K562 (cell line): ENCODE measurements around the gene POLL. TPM values are rescaled to one million over a fixed set of nuclear protein-coding genes. Genes with fewer than 3 reads are reported as not detected.

Experiments
- ATAC-seq: fragments of 200-7000 bp; cut with Tn5 transposase; 3 replicates; pipeline ENCODE4 v1.9.1; 2020; ENCODE audit warnings: moderate library complexity
- BruUV-seq: library from RNA; stranded (reverse); fragments of 400-500 nt; replicated peaks from 2 replicates; lab custom pipeline; 2021; lab: Mats Ljungman, UMichigan
- CTCF ChIA-PET: fragments of 300-600 bp; formaldehyde crosslinking; extraction: SDS; loops from one replicate; lab custom pipeline; 2021; ENCODE audit warnings: low intra/inter-chr PET ratio; lab: Yijun Ruan, JAX
- POLR2A ChIA-PET: fragments of 300-600, 350-650 bp; sonication (Branson Sonifier 250); formaldehyde crosslinking; extraction: SDS; loops from one replicate; lab custom pipeline; 2021; ENCODE audit warnings: antibody characterized with exemption, inconsistent platforms; lab: Yijun Ruan, JAX
- DNase-seq, 4 experiments: peaks; one replicate each; pipeline versions ENCODE4 v3.0.0 to v3.0.0-alpha.2; 2011 to 2018; ENCODE audit warnings: low spot score in 3 of 4, mixed read lengths in 3 of 4; ENCODE audit errors: extremely low read depth in 1 of 4
- FAIRE-seq: peaks from 2 replicates; lab custom pipeline; 2011; peaks lifted over from hg19 to GRCh38; lab: Jason Lieb, UNC
- H2AFZ ChIP-seq: 2 replicates; pipeline ENCODE4 v1.6.0; 2011; ENCODE audit warnings: low read depth, low read length, control low read depth, inconsistent platforms
- H3K27ac ChIP-seq: fragments of 200-600 bp; 3 replicates; pipeline ENCODE4 v1.8.0; 2011; ENCODE audit warnings: low read depth, mild to moderate bottlenecking, control low read depth, inconsistent platforms, low read length, moderate library complexity, mixed read lengths; ENCODE audit errors: extremely low read depth
- H3K27me3 ChIP-seq, 2 experiments: fragments of 300-600 bp in 1 of 2; 2 replicates in 1 of 2; 3 replicates in 1 of 2; pipeline versions ENCODE4 v1.6.0 to v1.8.0; 2011; ENCODE audit warnings: inconsistent platforms in 2 of 2, low read length in 2 of 2, mild to moderate bottlenecking in 1 of 2, mixed read lengths in 1 of 2, moderate library complexity in 1 of 2; ENCODE audit not compliant: control insufficient read depth in 2 of 2, insufficient read depth in 2 of 2
- H3K36me3 ChIP-seq: fragments of 300-600 bp; 3 replicates; pipeline ENCODE4 v1.8.0; 2011; ENCODE audit warnings: mild to moderate bottlenecking, low read length, inconsistent platforms; ENCODE audit not compliant: control insufficient read depth, insufficient read depth
- H3K4me1 ChIP-seq, 2 experiments: fragments of 200-600 bp in 1 of 2; replicated peaks in 1 of 2; 2 replicates in 1 of 2; 3 replicates in 1 of 2; pipeline versions ENCODE4 v1.5.1 to v1.8.0; 2011; ENCODE audit warnings: inconsistent platforms in 2 of 2, low read length in 2 of 2, mild to moderate bottlenecking in 1 of 2, mixed read lengths in 1 of 2, moderate library complexity in 1 of 2; ENCODE audit not compliant: control insufficient read depth in 2 of 2, insufficient read depth in 2 of 2
- H3K4me2 ChIP-seq: 2 replicates; pipeline ENCODE4 v1.6.1; 2011; ENCODE audit warnings: low read length, control low read depth, inconsistent platforms, mixed read lengths; ENCODE audit not compliant: insufficient read depth
- H3K4me3 ChIP-seq: fragments of 200-600 bp; sonication (generic), shearing (Covaris generic); 2 replicates; pipeline ENCODE4 v1.5.1; 2016; ENCODE audit warnings: control low read depth, inconsistent platforms
- H3K79me2 ChIP-seq: fragments of 200-600 bp; 3 replicates; pipeline ENCODE4 v1.8.0; 2011; ENCODE audit warnings: low read length, inconsistent platforms; ENCODE audit not compliant: control insufficient read depth, insufficient read depth
- H3K9ac ChIP-seq, 2 experiments: 2 replicates each; pipeline versions ENCODE4 v1.6.0 to v1.6.1; 2011; ENCODE audit warnings: low read depth in 2 of 2, low read length in 2 of 2, control low read depth in 1 of 2, inconsistent platforms in 1 of 2, mild to moderate bottlenecking in 1 of 2, mixed read lengths in 1 of 2; ENCODE audit not compliant: insufficient read depth in 1 of 2
- H3K9me1 ChIP-seq: one replicate; pipeline ENCODE4 v1.6.0; 2011; ENCODE audit warnings: inconsistent platforms, mild to moderate bottlenecking, low read length, moderate library complexity; ENCODE audit not compliant: control insufficient read depth, insufficient read depth
- H3K9me3 ChIP-seq: replicated peaks from 2 replicates; pipeline ENCODE4 v1.5.1; 2011; ENCODE audit warnings: low read depth, low read length, inconsistent platforms; ENCODE audit not compliant: control insufficient read depth, insufficient read depth
- H4K20me1 ChIP-seq: replicated peaks from 2 replicates; pipeline ENCODE4 v1.6.1; 2011; ENCODE audit warnings: low read length, inconsistent platforms, mixed read lengths; ENCODE audit not compliant: control insufficient read depth, insufficient read depth
- DIDO1 ChIP-seq: fragments of 450-650 bp; IDR thresholded peaks from 2 replicates; pipeline ENCODE4 v1.6.1; 2016; ENCODE audit warnings: low read depth, missing biosample characterization, missing genetic modification characterization
- FOXM1 ChIP-seq, 2 experiments: fragments of 450-650 bp in 1 of 2; sonication (generic) in 1 of 2; formaldehyde crosslinking in 1 of 2; IDR thresholded peaks; 2 replicates each; pipeline versions ENCODE4 v1.6.1 to v1.9.0; 2017 to 2022; ENCODE audit warnings: low read depth in 2 of 2, mild to moderate bottlenecking in 2 of 2, missing genetic modification reagents in 1 of 2, moderate library complexity in 1 of 2
- GABPA ChIP-seq: fragments of 200-800 bp; sonication (Bioruptor generic); conservative IDR thresholded peaks from 2 replicates; pipeline ENCODE4 v1.6.1; 2016; ENCODE audit warnings: low read depth, missing genetic modification characterization, missing compliant biosample characterization
- KAT8 ChIP-seq: fragments of 450-650 bp; IDR thresholded peaks from 2 replicates; pipeline ENCODE4 v1.6.1; 2016; ENCODE audit warnings: low read depth, mild to moderate bottlenecking
- NR2C2 ChIP-seq, 2 experiments: fragments of 200-800 bp in 1 of 2; sonication (Bioruptor generic) in 1 of 2; sonication (generic) in 1 of 2; formaldehyde crosslinking in 1 of 2; IDR thresholded peaks; 2 replicates each; pipeline versions ENCODE4 v1.6.1 to v1.8.0; 2016 to 2022; ENCODE audit warnings: mild to moderate bottlenecking in 1 of 2, missing compliant biosample characterization in 1 of 2, missing genetic modification characterization in 1 of 2, missing genetic modification reagents in 1 of 2
- RBFOX2 ChIP-seq: fragments of 200-400 bp; formaldehyde crosslinking; IDR thresholded peaks from 2 replicates; pipeline ENCODE4 v1.6.1; 2017; ENCODE audit warnings: low read depth, mild to moderate bottlenecking, low read length, moderate library complexity
- TCF7 ChIP-seq: sonication (generic); IDR thresholded peaks from 2 replicates; pipeline ENCODE4 v1.6.1; 2016; ENCODE audit warnings: antibody characterized with exemption, borderline replicate concordance
- ZFX ChIP-seq: sonication (generic); formaldehyde crosslinking; IDR thresholded peaks from 2 replicates; pipeline ENCODE4 v1.8.0; 2022; ENCODE audit warnings: mild to moderate bottlenecking, missing genetic modification reagents, moderate library complexity
- ZNF175 ChIP-seq: fragments of 200-800 bp; sonication (Bioruptor generic); IDR thresholded peaks from 2 replicates; pipeline ENCODE4 v1.6.1; 2016; ENCODE audit warnings: low read depth, mild to moderate bottlenecking, missing genetic modification characterization, missing compliant biosample characterization
- WGBS: fragments of 100-300 bp; shearing (Covaris generic); methylation state at CpG from one replicate; pipeline ENCODE4 v1.1.6; 2016; ENCODE audit warnings: low coverage, mixed read lengths; ENCODE audit not compliant: insufficient coverage; ENCODE audit errors: missing lambda C conversion rate; 5-methylcytosine and 5-hydroxymethylcytosine counted together
- in situ Hi-C: fragments of 300-500 bp; cut with MboI; formaldehyde crosslinking; loops from 4 replicates; pipeline ENCODE4 v1.15.0; 2018; ENCODE audit warnings: inconsistent platforms, mixed read lengths
- intact Hi-C: fragments of 100-400 bp; cut with micrococcal nuclease; formaldehyde crosslinking; loops from 2 replicates; pipeline ENCODE4 v1.14.2; 2022
- polyA plus RNA-seq, 8 experiments: library from polyadenylated mRNA; depleted of rRNA in 4 of 8; stranded (reverse) in 5 of 8; unstranded in 3 of 8; fragments of >200 nt; fragmentation: Nextera tagmentation in 2 of 8; fragmentation: Illumina TruSeq in 1 of 8; extraction: Ambion mirVana in 2 of 8; extraction: Trizol in 1 of 8; gene quantifications; 2 replicates each; pipeline versions ENCODE4 v1.2.1 to v1.2.3, GENCODE V29; 2011 to 2014; ENCODE audit warnings: inconsistent platforms in 1 of 8, missing spikeins in 1 of 8
- total RNA-seq, 7 experiments: library from RNA; depleted of rRNA in 6 of 7; stranded (reverse); fragments of >200 nt in 6 of 7; fragmentation: Illumina TruSeq in 2 of 7; extraction: Trizol in 2 of 7; gene quantifications; 2 replicates each; pipeline versions ENCODE4 v1.2.1 to v1.2.3, GENCODE V29; 2011 to 2021; ENCODE audit warnings: low replicate concordance in 1 of 7
- TF ChIP-seq, protein P1 (sequence below): sonication (generic); formaldehyde crosslinking; IDR thresholded peaks from 2 replicates; pipeline ENCODE4 v1.8.1; 2023; ENCODE audit warnings: mild to moderate bottlenecking, missing genetic modification reagents
- TF ChIP-seq, protein P2 (sequence below): fragments of 450-650 bp; IDR thresholded peaks from 2 replicates; pipeline ENCODE4 v1.6.1; 2017; ENCODE audit warnings: antibody characterized with exemption
- TF ChIP-seq, protein P3 (sequence below): fragments of 450-650 bp; formaldehyde crosslinking; IDR thresholded peaks from 2 replicates; pipeline ENCODE4 v1.4.0; 2020; ENCODE audit warnings: mild to moderate bottlenecking

The POLL gene
- total and polyA plus RNA-seq, 9 of the 15 experiments (the other 6 are each of a cell fraction or from before 2014, with no cell fraction given): 1.2 to 18.7 (median 10.9) TPM

DNA sequence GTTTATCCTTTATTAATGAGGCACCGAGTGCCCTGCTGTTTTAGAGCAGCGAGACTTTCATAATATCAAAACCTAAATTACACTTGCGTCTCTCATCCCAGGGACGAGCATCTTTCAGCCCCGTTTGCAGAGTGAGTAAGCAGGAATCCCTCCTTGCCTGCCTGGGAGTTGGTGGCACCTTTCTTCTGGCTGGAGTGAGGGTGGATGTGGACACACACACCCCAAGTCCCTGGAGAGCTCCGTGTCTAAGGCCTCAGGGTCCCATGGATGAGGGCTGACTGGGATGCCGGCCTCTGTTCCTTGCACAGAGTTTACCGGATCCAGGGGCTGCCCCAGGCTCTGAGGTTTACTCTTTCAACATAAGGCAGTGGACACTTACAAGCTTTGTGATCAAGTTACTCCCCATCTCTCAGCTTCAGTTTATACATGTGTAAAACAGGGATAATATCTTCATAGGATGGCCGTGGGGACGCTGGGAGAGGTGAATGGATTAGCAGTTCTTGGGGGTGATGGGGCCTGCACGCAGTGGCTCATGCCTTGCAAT lies 24.5 kb downstream of the POLL start:
- ATAC-seq: no peak
- Histone ChIP-seq H3K9ac (no peak overlapping the region), H3K4me1 (peaks cover 9 to 25% of the 10 kb centered on the region in 2 experiments; a peak in 4 of 5 replicates), H3K27ac (no peak overlapping the region), H3K36me3 (no peaks in the 10 kb centered on the region), H3K79me2 (no peaks in the 10 kb centered on the region), H3K4me2 (no peak overlapping the region), H3K27me3 (no peaks in the 10 kb centered on the region), H3K9me1 (no peaks in the 10 kb centered on the region), H3K4me3 (no peak overlapping the region), H4K20me1 (no peaks in the 10 kb centered on the region), H2AFZ (no peak overlapping the region), H3K9me3 (no peaks in the 10 kb centered on the region)
- no TSS peak for BruUV-seq
- intact Hi-C loops (no loop called here), in situ Hi-C loops (no loop called here)
- CTCF ChIA-PET: no interaction called here
- POLR2A ChIA-PET: interaction anchor here (0.5 to 0.6 kb wide), 3 partner anchors 35 to 255 kb away, joined by 3 read pairs; no protein-coding TSS in a partner anchor
- WGBS: 27% methylated on average over 9 of the region's 11 CpGs
- no peak for FAIRE-seq
- DNase-seq: no peak
- TF ChIP-seq KAT8 (no peak), TCF7 (no peak), FOXM1 (IDR thresholded peaks at IDR 0.05; ENCODE audit: low read depth) (no peak), FOXM1 (CRISPR knock-in tag; IDR thresholded peaks at IDR 0.05; ENCODE audit: low read depth) (no peak), NR2C2 (CRISPR knock-in tag; IDR thresholded peaks at IDR 0.05) (no peak), NR2C2 (tag; IDR thresholded peaks at IDR 0.05) (no peak), DIDO1 (tag) (no peak), ZNF175 (CRISPR knock-in tag) (no peak), RBFOX2 (no peak), GABPA (tag) (no peak), ZFX (no peak)
- TF ChIP-seq, protein P1, sequence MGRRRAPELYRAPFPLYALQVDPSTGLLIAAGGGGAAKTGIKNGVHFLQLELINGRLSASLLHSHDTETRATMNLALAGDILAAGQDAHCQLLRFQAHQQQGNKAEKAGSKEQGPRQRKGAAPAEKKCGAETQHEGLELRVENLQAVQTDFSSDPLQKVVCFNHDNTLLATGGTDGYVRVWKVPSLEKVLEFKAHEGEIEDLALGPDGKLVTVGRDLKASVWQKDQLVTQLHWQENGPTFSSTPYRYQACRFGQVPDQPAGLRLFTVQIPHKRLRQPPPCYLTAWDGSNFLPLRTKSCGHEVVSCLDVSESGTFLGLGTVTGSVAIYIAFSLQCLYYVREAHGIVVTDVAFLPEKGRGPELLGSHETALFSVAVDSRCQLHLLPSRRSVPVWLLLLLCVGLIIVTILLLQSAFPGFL (CRISPR knock-in tag): no peak
- TF ChIP-seq, protein P2, sequence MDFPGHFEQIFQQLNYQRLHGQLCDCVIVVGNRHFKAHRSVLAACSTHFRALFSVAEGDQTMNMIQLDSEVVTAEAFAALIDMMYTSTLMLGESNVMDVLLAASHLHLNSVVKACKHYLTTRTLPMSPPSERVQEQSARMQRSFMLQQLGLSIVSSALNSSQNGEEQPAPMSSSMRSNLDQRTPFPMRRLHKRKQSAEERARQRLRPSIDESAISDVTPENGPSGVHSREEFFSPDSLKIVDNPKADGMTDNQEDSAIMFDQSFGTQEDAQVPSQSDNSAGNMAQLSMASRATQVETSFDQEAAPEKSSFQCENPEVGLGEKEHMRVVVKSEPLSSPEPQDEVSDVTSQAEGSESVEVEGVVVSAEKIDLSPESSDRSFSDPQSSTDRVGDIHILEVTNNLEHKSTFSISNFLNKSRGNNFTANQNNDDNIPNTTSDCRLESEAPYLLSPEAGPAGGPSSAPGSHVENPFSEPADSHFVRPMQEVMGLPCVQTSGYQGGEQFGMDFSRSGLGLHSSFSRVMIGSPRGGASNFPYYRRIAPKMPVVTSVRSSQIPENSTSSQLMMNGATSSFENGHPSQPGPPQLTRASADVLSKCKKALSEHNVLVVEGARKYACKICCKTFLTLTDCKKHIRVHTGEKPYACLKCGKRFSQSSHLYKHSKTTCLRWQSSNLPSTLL: no peak
- TF ChIP-seq, protein P3, sequence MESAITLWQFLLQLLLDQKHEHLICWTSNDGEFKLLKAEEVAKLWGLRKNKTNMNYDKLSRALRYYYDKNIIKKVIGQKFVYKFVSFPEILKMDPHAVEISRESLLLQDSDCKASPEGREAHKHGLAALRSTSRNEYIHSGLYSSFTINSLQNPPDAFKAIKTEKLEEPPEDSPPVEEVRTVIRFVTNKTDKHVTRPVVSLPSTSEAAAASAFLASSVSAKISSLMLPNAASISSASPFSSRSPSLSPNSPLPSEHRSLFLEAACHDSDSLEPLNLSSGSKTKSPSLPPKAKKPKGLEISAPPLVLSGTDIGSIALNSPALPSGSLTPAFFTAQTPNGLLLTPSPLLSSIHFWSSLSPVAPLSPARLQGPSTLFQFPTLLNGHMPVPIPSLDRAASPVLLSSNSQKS: no peak
